Hepatocyte (in vitro differentiated cells): ENCODE results near the gene SRP54.

ENCODE experiments used
- CTCF ChIP-seq: fragments of 200-600 bp; sonication (generic); IDR thresholded peaks from 2 replicates; pipeline ENCODE4 v1.5.1; 2016; ENCODE audit warnings: antibody characterized with exemption, mild to moderate bottlenecking; ENCODE audit not compliant: poor library complexity
- EZH2 ChIP-seq: fragments of 200-600 bp; sonication (generic); IDR thresholded peaks from 2 replicates; pipeline ENCODE4 v1.6.1; 2016; ENCODE audit warnings: antibody characterized with exemption, mild to moderate bottlenecking, borderline replicate concordance
- EZH2phosphoT487 ChIP-seq: fragments of 200-600 bp; sonication (generic); IDR thresholded peaks from one replicate; pipeline ENCODE4 v1.6.1; 2018; ENCODE audit warnings: antibody characterized with exemption, mild to moderate bottlenecking, low read depth, moderate library complexity; ENCODE audit not compliant: unreplicated experiment, severe bottlenecking

DNA sequence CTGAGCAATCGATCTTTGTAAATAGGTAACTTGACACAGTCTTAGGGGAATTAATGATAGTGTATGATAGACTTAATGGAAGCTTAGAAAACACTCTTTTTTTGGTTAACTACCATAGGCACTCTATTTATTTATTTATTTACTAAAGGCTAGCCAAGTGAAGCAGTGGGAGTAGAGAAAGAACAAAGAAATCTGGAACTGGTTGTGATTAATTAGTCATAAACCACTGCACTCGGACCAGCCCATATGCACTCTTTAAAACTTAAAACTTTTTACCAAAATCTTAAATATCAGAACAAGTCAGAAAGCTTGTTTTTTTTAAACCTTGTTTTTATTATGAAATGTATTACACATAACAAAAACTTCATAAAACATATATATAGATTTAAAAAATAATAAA lies 49.5 kb upstream of the SRP54 start:
- TF ChIP-seq CTCF (no peak), EZH2 (no peak), EZH2phosphoT487 (no peak)
